Naive B cell (primary cell): ENCODE measurements around the gene ROBO1. TPM values are rescaled to one million over a fixed set of nuclear protein-coding genes. Genes with fewer than 3 reads are reported as not detected.

Experiments used
- ATAC-seq, 2 donors: fragments of 150-1000 bp; cut with Tn5 transposase; 2 replicates each; pipeline ENCODE4 v1.10.0; 2021; ENCODE audit warnings: low read depth in 2 of 2, mild to moderate bottlenecking in 2 of 2, moderate library complexity in 2 of 2
- DNase-seq: peaks from one replicate; pipeline ENCODE4 v3.0.0; 2022
- H3K27ac Mint-ChIP-seq, 6 donors: one replicate each; pipeline ENCODE4 v1.8.0; 2020 to 2022; ENCODE audit warnings: mild to moderate bottlenecking in 6 of 6, mixed read lengths in 6 of 6, moderate library complexity in 5 of 6, inconsistent platforms in 2 of 6
- H3K27me3 Mint-ChIP-seq, 3 donors: one replicate each; pipeline ENCODE4 v1.8.0; 2021 to 2022; ENCODE audit warnings: mixed read lengths in 3 of 3, mild to moderate bottlenecking in 1 of 3
- H3K36me3 Mint-ChIP-seq, 2 donors: one replicate each; pipeline ENCODE4 v1.8.0; 2020 to 2022; ENCODE audit warnings: mixed read lengths in 2 of 2, inconsistent platforms in 1 of 2, mild to moderate bottlenecking in 1 of 2
- H3K4me1 Mint-ChIP-seq, 3 donors: one replicate each; pipeline ENCODE4 v1.8.0; 2020 to 2022; ENCODE audit warnings: mixed read lengths in 3 of 3, inconsistent platforms in 1 of 3, mild to moderate bottlenecking in 1 of 3, moderate library complexity in 1 of 3
- H3K4me3 Mint-ChIP-seq, 8 donors: one replicate each; pipeline ENCODE4 v1.8.0; 2020 to 2022; ENCODE audit warnings: mild to moderate bottlenecking in 8 of 8, mixed read lengths in 8 of 8, moderate library complexity in 8 of 8, inconsistent platforms in 2 of 8
- H3K9me3 Mint-ChIP-seq, 7 donors: one replicate each; pipeline ENCODE4 v1.8.0; 2020 to 2022; ENCODE audit warnings: mixed read lengths in 7 of 7, mild to moderate bottlenecking in 5 of 7, inconsistent platforms in 2 of 7, moderate library complexity in 1 of 7
- polyA plus RNA-seq, 6 donors: library from polyadenylated mRNA; unstranded; fragments of 300-500 nt; fragmentation: Illumina TruSeq; gene quantifications; one replicate each; pipeline ENCODE4 v1.2.3, GENCODE V29; 2021; ENCODE audit warnings: low read depth in 6 of 6

The ROBO1 gene
- polyA plus RNA-seq, 6 donors from 2014 or later = 0.39 to 0.44 TPM; not detected in 4

GRCh38 chr3:79140708-79141107, 627.1 kb downstream of the ROBO1 start:
- H3K27me3 Mint-ChIP-seq = no peaks in the 10 kb centered on the region
- no peaks in the 10 kb centered on the region for H3K36me3 Mint-ChIP-seq

DNA sequence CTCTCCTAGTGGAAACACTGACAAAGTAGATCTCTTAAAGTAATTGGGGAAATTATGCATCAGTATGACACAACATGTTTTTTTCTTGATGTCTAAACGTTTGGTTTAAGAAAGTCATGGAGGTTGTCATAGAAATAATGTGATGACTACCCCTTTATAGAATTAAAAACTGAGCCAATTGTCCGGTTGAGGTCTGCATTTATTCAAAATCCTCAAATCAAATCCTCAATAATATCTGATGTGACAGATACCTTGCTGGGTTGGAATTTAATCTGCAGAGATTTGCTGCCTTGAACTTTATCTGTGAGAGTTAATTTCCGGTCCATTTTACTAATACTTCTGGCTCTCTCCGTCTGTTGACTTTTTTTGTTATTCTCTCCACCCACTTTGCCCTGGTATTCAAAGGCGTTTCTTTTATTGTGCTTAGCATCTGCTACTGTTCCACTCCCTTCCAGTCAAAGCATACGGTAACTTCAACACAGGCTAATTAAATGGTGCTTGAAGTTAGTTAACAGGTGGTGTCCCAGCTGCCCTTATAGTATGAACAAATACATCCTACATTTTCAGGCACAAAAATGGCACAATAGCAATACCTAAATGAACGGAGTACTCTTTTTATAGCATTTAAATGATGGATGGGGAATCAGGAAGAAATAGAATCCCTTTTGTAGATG, 628.3 kb downstream of the ROBO1 start:
- no peak for DNase-seq
- Mint-ChIP-seq H3K4me1 (no peaks in the 10 kb centered on the region), H3K36me3 (no peaks in the 10 kb centered on the region), H3K9me3 (peaks cover 0 to 4% (median 0%) of the 10 kb centered on the region in 7 donors), H3K27ac (no peak overlapping the region), H3K27me3 (no peaks in the 10 kb centered on the region), H3K4me3 (no peak overlapping the region)
- ATAC-seq = no peak

More at GRCh38 chr3:79140708-79141107, 627.1 kb downstream of the ROBO1 start:
- H3K27ac Mint-ChIP-seq = no peak overlapping the region
- H3K4me3 Mint-ChIP-seq = no peak overlapping the region
- no peak for ATAC-seq
- peaks cover 0 to 2% (median 0%) of the 10 kb centered on the region in 7 donors for H3K9me3 Mint-ChIP-seq
- DNase-seq = no peak
- no peaks in the 10 kb centered on the region for H3K4me1 Mint-ChIP-seq

GRCh38 chr3:79125313-79125984, 642.3 kb downstream of the ROBO1 start:
- Mint-ChIP-seq H3K4me1 (no peaks in the 10 kb centered on the region), H3K9me3 (peaks cover 0 to 16% (median 2%) of the 10 kb centered on the region in 7 donors), H3K4me3 (no peak overlapping the region), H3K27me3 (no peaks in the 10 kb centered on the region), H3K36me3 (no peaks in the 10 kb centered on the region), H3K27ac (no peak overlapping the region)
- ATAC-seq = no peak
- no peak for DNase-seq

GRCh38 chr3:79115458-79115857, 652.3 kb downstream of the ROBO1 start:
- H3K4me1 Mint-ChIP-seq = no peaks in the 10 kb centered on the region
- no peaks in the 10 kb centered on the region for H3K27me3 Mint-ChIP-seq
- no peak for DNase-seq
- no peaks in the 10 kb centered on the region for H3K36me3 Mint-ChIP-seq
- no peak for ATAC-seq
- no peak overlapping the region for H3K27ac Mint-ChIP-seq
- H3K4me3 Mint-ChIP-seq = no peak overlapping the region
- H3K9me3 Mint-ChIP-seq = peaks cover 0 to 9% (median 2%) of the 10 kb centered on the region in 7 donors

GRCh38 chr3:79113876-79114275, 653.9 kb downstream of the ROBO1 start:
- ATAC-seq = no peak
- peaks cover 0 to 9% (median 2%) of the 10 kb centered on the region in 7 donors for H3K9me3 Mint-ChIP-seq
- no peak overlapping the region for H3K27ac Mint-ChIP-seq
- H3K4me3 Mint-ChIP-seq = no peak overlapping the region
- H3K4me1 Mint-ChIP-seq = no peaks in the 10 kb centered on the region
- no peaks in the 10 kb centered on the region for H3K36me3 Mint-ChIP-seq
- H3K27me3 Mint-ChIP-seq = no peaks in the 10 kb centered on the region
- DNase-seq = no peak

- H3K36me3 Mint-ChIP-seq = no peaks in the 10 kb centered on the region
These were observed 656.3 kb downstream of the ROBO1 start for GRCh38 chr3:79111375-79112052.

GRCh38 chr3:79109754-79110153, 658.0 kb downstream of the ROBO1 start:
- no peak overlapping the region for H3K4me3 Mint-ChIP-seq
- ATAC-seq = no peak

More at GRCh38 chr3:79111375-79112052, 656.3 kb downstream of the ROBO1 start:
- Mint-ChIP-seq H3K9me3 (peaks cover 0 to 9% (median 3%) of the 10 kb centered on the region in 7 donors), H3K4me1 (no peaks in the 10 kb centered on the region), H3K4me3 (no peak overlapping the region), H3K27me3 (no peaks in the 10 kb centered on the region), H3K27ac (no peak overlapping the region)
- ATAC-seq (no peak), DNase-seq (no peak)

DNA sequence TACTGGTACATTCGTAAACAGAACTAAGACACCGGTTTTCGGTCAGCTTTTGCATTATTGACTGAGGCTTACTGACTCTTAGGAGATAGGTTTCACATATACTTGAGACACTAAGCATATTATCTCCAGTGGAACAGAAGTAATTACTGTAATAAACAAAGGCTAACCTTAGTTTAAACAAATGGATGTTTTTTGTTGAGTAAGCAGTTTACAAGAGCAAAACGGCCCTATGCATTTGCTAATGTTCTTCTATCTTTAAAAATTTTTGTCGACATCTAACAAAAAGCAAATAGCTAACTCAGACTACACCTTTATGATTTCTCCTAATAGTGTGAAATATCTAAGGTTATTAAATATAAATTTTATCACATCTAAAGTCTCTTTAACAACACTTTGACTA, 664.5 kb downstream of the ROBO1 start:
- no peak overlapping the region for H3K4me3 Mint-ChIP-seq
- no peaks in the 10 kb centered on the region for H3K4me1 Mint-ChIP-seq
- DNase-seq = no peak
- peaks cover 0 to 5% (median 0%) of the 10 kb centered on the region in 7 donors for H3K9me3 Mint-ChIP-seq
- no peaks in the 10 kb centered on the region for H3K27me3 Mint-ChIP-seq
- H3K36me3 Mint-ChIP-seq = no peaks in the 10 kb centered on the region
- no peak for ATAC-seq
- no peak overlapping the region for H3K27ac Mint-ChIP-seq

More at GRCh38 chr3:79109754-79110153, 658.0 kb downstream of the ROBO1 start:
- H3K27ac Mint-ChIP-seq = no peak overlapping the region
- no peak for DNase-seq
- H3K27me3 Mint-ChIP-seq = no peaks in the 10 kb centered on the region
- H3K4me1 Mint-ChIP-seq = no peaks in the 10 kb centered on the region
- peaks cover 0 to 9% (median 0%) of the 10 kb centered on the region in 7 donors for H3K9me3 Mint-ChIP-seq
- H3K36me3 Mint-ChIP-seq = no peaks in the 10 kb centered on the region

DNA sequence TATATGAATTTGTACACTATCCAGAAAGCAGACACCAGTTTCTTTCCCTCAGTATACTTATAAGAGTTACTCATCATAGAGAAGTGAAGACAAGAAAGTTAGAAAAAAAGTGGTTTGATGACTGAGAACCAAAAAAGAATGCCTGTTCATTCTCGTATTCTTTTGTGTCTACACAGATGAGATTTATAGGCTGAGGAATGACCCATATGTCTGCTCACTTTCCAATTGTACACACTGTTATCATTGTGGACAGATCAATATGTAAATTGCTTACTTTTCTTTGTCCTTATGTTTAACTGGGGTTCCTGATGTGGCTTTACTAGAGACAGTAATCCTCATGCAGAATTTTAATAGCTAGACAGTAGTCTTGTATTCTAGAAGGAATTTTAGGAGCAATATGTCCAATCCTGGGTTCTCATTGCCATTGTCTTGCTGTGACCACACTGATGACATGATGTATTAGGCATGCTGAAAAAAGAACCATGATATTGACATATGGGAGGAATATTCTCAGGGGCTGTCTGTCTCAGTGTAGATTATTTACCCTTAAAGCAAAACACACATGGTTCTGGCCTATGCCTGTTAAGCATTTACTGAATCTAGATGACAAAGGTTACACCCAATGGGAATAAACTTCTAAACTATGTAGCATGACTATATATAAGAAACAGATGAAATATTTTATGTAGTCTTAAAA, 669.7 kb downstream of the ROBO1 start:
- Mint-ChIP-seq H3K27me3 (no peaks in the 10 kb centered on the region), H3K27ac (no peak overlapping the region), H3K36me3 (no peaks in the 10 kb centered on the region), H3K4me1 (no peaks in the 10 kb centered on the region), H3K9me3 (peaks cover 0 to 5% (median 2%) of the 10 kb centered on the region in 7 donors), H3K4me3 (no peak overlapping the region)
- no peak for DNase-seq
- no peak for ATAC-seq

- DNase-seq = no peak
- no peak overlapping the region for H3K4me3 Mint-ChIP-seq
- H3K4me1 Mint-ChIP-seq = no peaks in the 10 kb centered on the region
- ATAC-seq = no peak
- H3K9me3 Mint-ChIP-seq = peaks cover 0 to 10% (median 0%) of the 10 kb centered on the region in 7 donors
- no peaks in the 10 kb centered on the region for H3K36me3 Mint-ChIP-seq
- no peak overlapping the region for H3K27ac Mint-ChIP-seq
- peaks cover 0 to 4% (median 0%) of the 10 kb centered on the region in 3 donors for H3K27me3 Mint-ChIP-seq
These were observed 673.1 kb downstream of the ROBO1 start for GRCh38 chr3:79094654-79095053.

GRCh38 chr3:79086514-79086913, 681.3 kb downstream of the ROBO1 start:
- no peaks in the 10 kb centered on the region for H3K4me1 Mint-ChIP-seq
- H3K36me3 Mint-ChIP-seq = no peaks in the 10 kb centered on the region
- ATAC-seq = no peak
- DNase-seq = peak; percentile 1
- H3K27me3 Mint-ChIP-seq = no peaks in the 10 kb centered on the region
- peaks cover 0 to 1% (median 0%) of the 10 kb centered on the region in 7 donors for H3K9me3 Mint-ChIP-seq
- no peak overlapping the region for H3K4me3 Mint-ChIP-seq
- H3K27ac Mint-ChIP-seq = no peak overlapping the region

GRCh38 chr3:79085171-79085570, 682.6 kb downstream of the ROBO1 start:
- H3K4me3 Mint-ChIP-seq = no peak overlapping the region
- H3K27ac Mint-ChIP-seq = no peak overlapping the region
- no peaks in the 10 kb centered on the region for H3K4me1 Mint-ChIP-seq
- H3K9me3 Mint-ChIP-seq = peaks cover 0 to 3% (median 0%) of the 10 kb centered on the region in 7 donors
- DNase-seq (no peak), ATAC-seq (no peak)
- no peaks in the 10 kb centered on the region for H3K36me3 Mint-ChIP-seq
- no peaks in the 10 kb centered on the region for H3K27me3 Mint-ChIP-seq

DNA sequence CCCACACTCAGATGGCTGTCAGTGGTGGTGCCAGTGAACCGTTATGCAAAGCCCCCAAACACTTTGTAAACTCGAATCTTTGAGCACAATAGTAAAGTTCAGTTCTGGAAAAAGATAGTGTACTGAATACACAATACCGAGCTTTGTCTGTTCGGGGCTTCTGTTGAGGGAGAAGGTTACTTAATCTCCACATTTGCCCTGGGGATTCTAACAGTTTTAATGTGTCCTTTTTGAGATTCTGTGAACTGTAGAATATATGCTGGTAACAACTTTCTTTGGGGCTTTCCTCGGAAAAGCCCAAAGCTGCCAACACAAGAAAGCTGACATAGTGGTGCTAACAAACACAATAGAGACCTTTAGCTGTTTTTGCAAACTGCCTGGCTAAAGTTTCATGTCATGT, 686.5 kb downstream of the ROBO1 start:
- Mint-ChIP-seq H3K9me3 (peaks cover 0 to 3% (median 0%) of the 10 kb centered on the region in 7 donors), H3K36me3 (no peaks in the 10 kb centered on the region), H3K27ac (no peak overlapping the region), H3K4me1 (no peaks in the 10 kb centered on the region), H3K4me3 (no peak overlapping the region), H3K27me3 (no peaks in the 10 kb centered on the region)
- DNase-seq = no peak
- no peak for ATAC-seq
